ENCODE results near the gene NEMP1. TPM values are rescaled to one million over a fixed set of nuclear protein-coding genes. Genes with fewer than 3 reads are reported as not detected.
A peak's percentile ranks its signal among the peaks of the same experiment; 100 is the strongest.

Gene NEMP1
- total and polyA plus RNA-seq, 2 of the 13 experiments (the other 11 are each of a cell fraction or from before 2014, with no cell fraction given): 11.4 to 12.9 TPM

- TF ChIP-seq ATF6 (CRISPR knock-in tag; conservative IDR thresholded peaks at IDR 0.05) (no peak), ASH2L (IDR thresholded peaks at IDR 0.05; ENCODE audit: insufficient read length, low read depth, low read length) (no peak), RARG (CRISPR knock-in tag; IDR thresholded peaks at IDR 0.05; ENCODE audit: low read depth) (no peak), PAWR (CRISPR knock-in tag; IDR thresholded peaks at IDR 0.05; ENCODE audit: borderline replicate concordance) (no peak), ZNF17 (CRISPR knock-in tag; IDR thresholded peaks at IDR 0.05) (no peak), ZNF549 (CRISPR knock-in tag; IDR thresholded peaks at IDR 0.05) (no peak), IKZF1 (IDR thresholded peaks at IDR 0.05) (no peak), ZNF564 (CRISPR knock-in tag; IDR thresholded peaks at IDR 0.05) (no peak), TBL1XR1 (IDR thresholded peaks at IDR 0.05; ENCODE audit: borderline replicate concordance, low read length, partially characterized antibody) (no peak), GMEB1 (CRISPR knock-in tag; IDR thresholded peaks at IDR 0.05; ENCODE audit: borderline replicate concordance) (no peak), MXD3 (CRISPR knock-in tag; IDR thresholded peaks at IDR 0.05) (no peak), MTA1 (CRISPR knock-in tag; IDR thresholded peaks at IDR 0.05; ENCODE audit: borderline replicate concordance) (no peak), GABPB1 (CRISPR knock-in tag; IDR thresholded peaks at IDR 0.05) (peak; percentile 7; the same call in 1 of the 2 replicates), ZBTB20 (CRISPR knock-in tag; IDR thresholded peaks at IDR 0.05; ENCODE audit: borderline replicate concordance, low read depth) (no peak), KLF9 (CRISPR knock-in tag; IDR thresholded peaks at IDR 0.05; ENCODE audit: low read depth) (no peak), SAP130 (CRISPR knock-in tag; IDR thresholded peaks at IDR 0.05; ENCODE audit: low read depth) (peak; percentile 67), SNRNP70 (IDR thresholded peaks at IDR 0.05; ENCODE audit: low read depth, low read length) (no peak), HNF4A (CRISPR knock-in tag; IDR thresholded peaks at IDR 0.05) (peak; percentile 87), ZNF7 (CRISPR knock-in tag; IDR thresholded peaks at IDR 0.05) (peak; percentile 45; the same call in 1 of the 2 replicates), WIZ (CRISPR knock-in tag; IDR thresholded peaks at IDR 0.05) (peak; percentile 66; the same call in 1 of the 2 replicates), MYNN (CRISPR knock-in tag; IDR thresholded peaks at IDR 0.05; ENCODE audit: low read depth) (no peak), EHMT2 (IDR thresholded peaks at IDR 0.05; ENCODE audit: borderline replicate concordance, low read depth, low read length) (peak; percentile 66; the same call in 1 of the 2 replicates), RBM22 (optimal IDR thresholded peaks at IDR 0.05; ENCODE audit: low read length) (no peak), ZBTB42 (CRISPR knock-in tag; IDR thresholded peaks at IDR 0.05) (no peak), ONECUT2 (CRISPR knock-in tag; IDR thresholded peaks at IDR 0.05) (no peak), ATF2 (CRISPR knock-in tag; IDR thresholded peaks at IDR 0.05) (no peak), ARID2 (CRISPR knock-in tag; IDR thresholded peaks at IDR 0.05; ENCODE audit: borderline replicate concordance) (no peak)
Measured at GRCh38 chr12:57049890-57050289, 28.7 kb downstream of the NEMP1 start, which contains the start of gene MYO1A (continued).

All from HepG2 (cell line).